ENCODE data around the gene TMEM164.

The TMEM164 gene

DNA sequence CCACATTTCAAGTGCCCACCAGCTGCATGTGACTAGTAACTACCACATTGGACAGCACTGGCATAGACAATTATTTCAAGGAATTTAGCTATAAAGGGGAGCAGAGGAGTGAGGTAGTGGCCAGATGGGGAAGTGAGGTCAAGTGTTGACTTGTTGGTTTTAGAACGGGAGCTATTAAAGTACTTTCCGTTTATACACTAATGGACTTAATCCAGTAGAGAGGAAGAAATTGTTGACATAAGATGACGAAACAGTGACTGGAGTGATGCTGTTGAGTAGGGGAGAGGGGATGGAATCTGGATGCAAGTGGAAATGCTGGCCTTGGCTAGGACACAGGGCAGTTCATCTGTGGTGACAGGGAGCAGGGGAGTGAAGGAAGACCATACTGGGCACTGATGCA is 160.6 kb downstream of the TMEM164 start:
- no peak for DNase-seq

DNA sequence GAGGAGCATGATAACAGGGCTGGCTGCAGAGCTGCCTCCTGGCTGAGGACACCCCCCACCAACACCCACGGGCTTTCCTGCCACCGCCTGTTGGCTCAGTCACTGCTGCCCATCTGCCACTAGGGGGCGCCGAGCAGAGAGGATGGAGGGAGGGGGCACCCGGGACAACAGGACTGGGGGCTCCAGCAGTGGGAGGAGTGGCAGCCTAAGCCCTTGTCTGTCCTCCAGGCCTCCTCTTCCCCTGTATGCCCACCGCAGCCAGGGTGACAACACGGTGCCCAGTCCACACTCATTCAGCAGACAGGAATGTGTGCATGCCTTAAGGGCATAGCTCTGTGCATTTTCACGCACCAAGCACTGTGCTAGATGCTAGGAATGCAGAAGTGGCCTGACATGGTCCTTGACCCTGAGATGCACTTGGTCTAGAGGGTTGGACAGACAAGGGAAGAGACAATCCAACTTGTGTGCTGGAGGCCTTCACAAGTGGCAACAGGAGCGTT is 165.1 kb downstream of the TMEM164 start:
- DNase-seq: no peak

DNA sequence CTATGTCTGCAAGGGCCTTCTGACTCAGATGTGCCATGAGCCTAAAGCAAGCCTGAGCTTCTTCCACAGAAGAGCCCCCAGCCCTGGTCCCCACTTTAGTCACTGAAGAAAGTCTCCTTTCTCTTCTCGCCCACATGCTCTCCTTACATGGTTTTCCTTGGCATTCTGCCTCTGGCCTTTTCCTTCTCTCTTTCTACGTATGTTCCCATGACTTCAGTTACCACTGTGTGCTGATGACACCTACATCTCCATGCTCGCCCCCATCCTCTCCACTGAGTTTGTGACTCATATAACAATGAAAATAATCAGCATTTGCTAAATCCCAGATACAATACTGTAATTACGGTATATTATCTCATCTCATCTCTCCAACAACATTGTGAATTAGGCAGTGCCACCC is 165.7 kb downstream of the TMEM164 start:
- DNase-seq: no peak

DNA sequence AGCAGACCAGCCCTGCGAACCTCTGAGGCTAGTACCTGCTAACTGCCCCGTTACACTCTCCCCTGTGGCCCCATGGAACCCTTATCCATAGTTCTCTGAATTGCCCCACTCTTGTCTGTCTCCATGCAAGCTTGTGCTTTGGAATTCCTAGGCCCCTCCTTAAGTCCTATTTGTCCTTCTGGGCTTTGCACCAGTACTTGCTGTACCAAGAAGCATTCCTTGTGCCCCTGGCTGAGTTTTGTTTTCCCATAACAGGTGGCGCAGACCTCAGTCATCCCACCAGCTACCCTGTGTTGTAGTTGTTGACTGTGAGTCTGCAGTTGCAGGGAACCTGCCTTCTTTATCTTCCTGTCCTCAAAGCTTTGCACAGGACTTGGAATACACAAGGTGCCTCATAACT is 167.1 kb downstream of the TMEM164 start:
- no peak for DNase-seq

DNA sequence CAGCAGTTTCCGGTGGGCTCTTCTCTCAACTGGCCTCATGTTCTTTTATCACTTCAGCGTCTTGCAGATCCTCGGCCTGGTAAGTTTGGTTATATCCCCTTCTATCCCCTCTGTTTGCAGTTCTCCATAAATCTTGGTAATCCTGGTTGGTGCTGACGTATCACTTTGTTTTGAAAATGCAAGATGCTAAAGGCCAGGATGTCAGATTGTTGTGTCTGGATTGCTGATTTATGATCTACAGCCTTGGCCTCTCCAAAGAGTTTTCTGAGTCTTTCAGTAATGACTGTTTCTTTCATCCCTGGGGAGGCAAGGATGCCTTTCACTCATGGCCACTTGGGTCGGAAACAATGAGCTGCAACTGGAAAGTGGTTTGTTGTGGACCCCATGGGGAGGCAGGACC is 168.5 kb downstream of the TMEM164 start:
- no peak for DNase-seq

DNA sequence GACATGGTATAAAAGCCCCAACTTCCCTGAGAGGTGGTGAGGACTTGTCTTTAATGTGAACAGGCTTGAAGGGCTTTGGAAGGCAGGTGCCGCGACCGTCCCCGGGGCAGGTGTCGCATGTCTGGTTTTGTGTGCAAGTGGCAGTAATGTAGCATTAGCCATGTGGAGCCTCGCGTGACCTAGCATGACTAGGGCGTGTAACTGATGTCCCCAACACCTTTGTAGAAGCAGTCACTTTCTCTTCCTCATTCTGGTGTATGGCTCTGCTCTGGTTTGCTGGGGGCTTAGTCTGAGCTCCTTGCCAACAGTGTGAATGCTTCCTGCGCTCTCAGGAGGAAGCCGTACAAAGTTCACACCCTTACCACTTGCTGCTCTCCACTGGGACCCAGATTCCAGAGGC is 169.3 kb downstream of the TMEM164 start:
- no peak for DNase-seq

DNA sequence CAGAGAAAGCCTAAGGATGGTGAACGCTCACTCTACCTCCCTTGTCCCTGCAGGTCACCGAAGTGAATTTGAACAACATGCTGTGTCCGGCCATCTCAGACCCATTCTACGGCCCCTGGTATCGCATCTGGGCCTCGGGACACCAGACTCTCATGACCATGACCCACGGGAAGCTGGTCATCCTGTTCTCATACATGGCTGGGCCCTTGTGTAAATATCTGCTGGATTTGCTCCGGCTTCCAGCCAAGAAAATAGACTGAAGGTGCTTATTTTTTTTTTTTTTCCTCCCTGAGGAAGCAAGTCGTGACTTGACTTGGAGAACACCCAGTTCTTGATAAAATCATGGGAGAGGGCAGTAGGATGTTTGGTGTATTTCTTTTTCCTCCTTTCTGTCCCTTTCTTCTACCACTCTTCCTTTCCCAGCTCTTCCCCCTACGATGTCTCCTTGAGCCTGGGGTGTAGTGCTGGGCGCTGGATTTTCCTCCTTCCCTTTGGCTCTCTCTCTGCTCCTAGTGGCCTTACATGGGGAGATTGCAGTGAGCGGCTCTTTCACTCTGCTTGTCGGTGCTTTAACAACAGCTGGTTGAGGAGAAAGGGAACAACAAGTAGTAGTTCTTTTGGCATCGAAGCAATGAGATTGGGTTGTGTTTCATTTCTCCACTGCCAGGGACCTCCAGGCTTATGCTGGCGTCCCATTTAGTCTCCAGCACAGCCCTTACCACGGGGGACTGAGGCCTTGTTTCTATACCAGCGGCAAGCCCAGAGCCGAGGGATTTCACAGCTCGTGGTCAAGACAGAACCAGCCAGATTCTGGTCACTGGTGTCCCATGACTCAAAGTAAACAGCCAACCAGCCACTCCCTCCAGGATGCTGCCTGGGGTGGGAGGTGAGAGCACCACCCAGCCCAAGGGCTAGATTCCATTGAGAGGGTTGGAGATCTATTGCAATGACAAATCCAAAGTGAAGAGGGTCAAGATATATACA is 170.6 kb downstream of the TMEM164 start:
- DNase-seq: no peak

DNA sequence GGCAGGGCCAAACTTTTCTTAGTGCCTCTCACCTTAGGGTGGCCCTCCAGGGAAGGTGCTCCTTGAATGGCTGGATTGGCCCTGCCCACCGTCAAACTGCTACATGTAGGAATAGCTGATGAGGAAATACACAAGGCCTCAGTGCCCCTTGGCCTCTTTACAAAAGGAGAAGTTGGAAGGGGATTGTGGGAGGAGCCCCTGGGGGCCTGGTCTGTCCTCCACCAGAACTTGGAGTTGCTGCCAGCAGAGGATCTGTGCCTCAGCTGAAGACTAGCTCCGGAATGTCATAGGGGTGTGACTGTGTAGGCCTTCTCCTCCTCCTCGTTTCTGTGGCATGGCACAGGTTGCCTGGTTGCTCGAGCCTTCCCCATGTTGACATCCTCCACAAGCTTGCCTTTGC is 172.2 kb downstream of the TMEM164 start:
- no peak for DNase-seq

DNA sequence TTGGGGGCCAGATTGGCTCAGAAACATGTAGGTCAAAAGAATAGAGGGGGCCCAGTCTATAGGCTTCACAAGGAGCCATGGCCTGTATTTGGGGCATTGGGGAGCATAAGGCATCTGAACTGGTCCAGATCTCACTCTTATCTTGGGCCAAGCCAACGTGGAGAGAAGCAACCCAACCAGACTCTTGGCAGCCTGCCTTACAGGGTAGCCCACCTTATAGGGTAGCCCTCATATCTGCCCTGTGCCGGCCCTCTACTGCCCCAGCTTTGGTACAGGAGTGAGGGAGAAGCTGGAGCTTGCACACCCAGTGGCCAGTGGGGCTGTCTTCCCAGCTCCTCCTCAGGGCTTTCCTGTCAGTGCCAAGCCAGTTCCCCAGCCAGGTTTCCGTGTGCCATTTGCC is 172.8 kb downstream of the TMEM164 start:
- DNase-seq: no peak

DNA sequence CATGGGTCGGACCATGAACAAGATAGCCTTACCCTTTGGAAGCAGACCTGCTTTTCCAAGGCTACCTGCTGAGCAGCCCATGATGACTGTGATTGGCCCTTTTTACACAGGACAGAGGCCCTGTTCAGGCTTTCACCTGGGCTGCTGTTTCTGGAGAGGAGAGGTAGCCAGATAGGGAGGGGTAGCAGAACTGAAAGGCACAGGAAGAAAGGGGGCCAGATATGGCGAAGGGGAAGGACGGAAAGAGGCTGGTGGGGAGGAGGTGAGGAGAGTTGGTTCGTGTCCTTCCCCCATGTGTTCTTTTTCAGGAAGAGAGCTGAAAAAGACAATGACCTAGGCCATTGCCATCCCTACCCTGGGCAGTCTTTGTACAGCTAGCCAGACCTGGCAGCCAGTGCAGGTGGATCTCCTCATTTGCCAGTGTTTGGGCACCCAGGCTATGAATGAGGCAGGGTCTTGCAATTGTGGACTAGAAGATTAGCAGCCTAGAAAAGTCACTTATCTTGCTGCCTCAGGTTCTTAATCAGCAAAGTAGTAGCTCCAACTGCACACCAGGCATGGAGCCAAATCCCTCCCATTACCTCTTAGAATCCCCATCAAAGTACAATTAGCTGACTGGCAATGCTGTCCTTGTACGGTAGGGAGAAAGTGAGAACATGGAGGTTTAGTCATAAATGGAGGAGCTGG is 175.4 kb downstream of the TMEM164 start:
- no peak for DNase-seq

DNA sequence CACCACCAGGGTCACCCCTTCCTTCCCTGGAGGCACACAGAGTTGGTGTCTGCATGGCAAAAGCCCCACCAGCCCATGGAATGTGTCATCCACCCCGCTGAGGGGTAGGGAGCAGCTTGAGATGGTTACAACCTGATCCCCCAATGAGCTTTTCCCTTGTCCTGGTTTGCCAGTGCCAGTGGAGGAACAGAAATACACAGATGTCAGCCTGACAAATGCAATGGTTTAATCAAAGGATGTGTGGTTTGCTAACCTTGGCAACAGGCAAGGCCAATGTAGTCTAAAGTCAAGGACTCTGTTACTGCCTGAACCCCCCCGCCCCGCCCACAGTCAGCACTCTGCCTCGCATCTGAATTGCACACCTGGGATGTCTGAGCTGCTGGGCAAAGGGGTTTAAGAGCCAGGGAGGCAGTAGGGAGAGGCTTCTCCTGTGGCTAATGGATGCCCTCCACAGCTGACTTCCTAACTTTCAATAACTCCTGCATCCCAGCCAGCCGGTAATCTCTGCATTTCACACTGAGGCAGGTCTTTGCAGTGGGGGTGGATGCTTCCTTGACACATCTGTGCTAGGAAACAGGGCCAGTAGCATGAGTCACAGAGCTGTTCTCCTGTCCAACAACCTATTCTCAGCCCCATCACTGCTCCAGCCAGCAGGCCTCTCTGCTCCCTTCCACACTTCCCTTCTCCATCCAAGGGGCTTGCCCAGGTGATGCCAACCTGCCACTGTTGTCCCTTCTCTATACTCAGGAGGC is 177.4 kb downstream of the TMEM164 start:
- DNase-seq: no peak

DNA sequence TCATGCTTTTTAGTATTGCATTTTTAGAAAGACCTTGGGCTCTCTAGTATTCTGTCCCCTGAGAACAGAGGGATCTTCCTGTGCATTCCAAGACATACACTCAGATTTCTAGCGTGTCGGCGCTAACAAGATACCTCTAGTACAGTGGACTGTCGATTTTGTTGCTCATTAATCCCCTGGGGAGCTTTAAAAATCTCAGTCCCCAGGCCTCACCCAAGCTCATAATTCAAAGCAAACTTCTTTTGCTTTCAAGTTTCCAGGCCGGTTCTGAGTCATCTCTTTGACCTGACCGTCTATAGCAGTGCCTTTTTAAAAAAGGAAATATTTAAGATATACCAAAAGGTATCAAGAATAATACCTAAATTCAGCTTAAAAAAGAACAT is 178.0 kb downstream of the TMEM164 start:
- no peak for DNase-seq

DNA sequence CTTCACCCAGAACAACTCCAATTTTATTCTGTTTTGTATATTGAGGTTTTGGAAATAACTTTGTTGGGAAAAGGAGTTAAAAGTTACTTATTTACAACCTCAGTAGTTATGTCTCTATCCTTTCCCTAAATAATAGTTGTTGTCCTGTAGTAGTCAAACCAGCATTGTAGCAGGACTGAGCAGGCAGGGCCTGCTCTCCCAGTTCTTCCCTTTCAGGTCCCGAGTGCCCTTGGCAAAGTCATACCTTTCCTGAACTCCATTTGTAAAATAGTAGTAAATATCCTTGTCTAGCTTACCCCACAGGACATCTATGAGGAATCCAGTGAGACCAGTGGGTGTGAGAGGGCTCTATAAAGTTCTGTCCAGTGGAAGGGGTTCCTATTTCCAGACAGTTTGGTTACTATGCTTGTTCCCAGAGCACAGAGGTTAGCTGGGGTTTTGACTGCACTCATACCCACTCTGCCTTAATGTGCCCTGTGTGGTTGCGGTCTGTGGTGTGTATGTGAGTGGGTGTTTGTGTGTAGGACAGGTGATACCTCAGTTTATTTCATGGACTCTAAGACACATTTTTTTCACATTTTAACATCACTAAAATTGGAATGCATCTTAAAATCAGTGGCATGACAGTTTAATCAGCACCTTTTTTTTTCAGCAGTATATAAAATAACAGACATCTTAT is 178.7 kb downstream of the TMEM164 start:
- no peak for DNase-seq

DNA sequence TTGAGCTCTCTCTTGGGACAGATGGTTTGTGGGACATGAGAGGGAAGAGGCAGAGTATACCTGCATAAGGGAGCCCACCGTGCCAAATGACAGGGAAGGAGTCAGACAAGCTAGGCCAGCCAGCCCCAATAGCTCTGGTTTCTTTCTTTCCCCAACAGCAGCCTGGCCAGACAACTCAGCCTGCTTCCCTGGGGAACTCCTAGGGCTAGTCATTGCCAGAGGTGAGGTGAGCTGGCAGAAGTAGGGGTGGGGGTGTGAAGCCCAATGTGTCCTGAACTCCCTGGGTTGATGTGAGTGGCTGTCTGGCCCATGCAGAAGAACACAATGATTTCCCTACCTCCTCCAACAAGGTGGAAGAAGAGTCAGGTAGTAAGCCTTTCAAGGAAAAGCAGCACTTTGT is 179.4 kb downstream of the TMEM164 start:
- DNase-seq: no peak

DNA sequence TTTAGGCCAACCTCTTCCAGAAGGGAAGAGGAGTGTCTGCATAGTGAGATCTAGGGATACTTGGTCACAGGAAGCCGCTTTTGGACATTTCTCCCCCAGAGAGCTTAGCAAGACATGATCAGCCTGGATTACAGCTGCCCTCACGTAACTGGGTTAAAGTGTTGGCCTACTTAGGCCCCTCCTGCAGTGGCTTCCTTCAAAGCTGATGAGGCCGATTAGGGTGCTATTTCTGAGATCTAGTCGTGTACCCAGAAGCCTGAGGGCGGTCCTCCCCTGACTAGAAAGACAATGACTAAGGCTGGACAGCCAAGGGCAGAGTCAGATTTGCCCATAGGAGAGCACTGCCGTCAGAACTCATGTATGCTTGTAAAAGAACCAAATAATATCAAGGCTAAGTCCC is 180.0 kb downstream of the TMEM164 start:
- no peak for DNase-seq

DNA sequence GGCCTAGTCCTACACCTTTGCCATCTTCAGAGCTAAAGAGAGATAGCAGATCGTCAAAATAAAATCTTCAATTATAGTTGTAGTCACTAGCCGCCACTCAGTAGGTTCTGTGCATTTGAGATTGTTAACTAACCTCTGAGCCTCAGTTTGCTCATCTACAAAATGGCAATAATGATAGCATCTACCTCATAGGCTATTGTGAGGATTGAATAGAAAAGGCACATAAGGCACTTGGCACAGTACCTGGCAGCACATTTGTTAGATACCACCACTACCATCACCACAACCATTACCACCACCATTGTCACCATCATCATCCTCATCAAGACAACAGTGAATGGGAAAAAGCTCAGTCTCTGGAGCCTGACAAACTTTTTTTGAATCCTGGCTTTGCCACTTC is 180.4 kb downstream of the TMEM164 start:
- DNase-seq: no peak

DNA sequence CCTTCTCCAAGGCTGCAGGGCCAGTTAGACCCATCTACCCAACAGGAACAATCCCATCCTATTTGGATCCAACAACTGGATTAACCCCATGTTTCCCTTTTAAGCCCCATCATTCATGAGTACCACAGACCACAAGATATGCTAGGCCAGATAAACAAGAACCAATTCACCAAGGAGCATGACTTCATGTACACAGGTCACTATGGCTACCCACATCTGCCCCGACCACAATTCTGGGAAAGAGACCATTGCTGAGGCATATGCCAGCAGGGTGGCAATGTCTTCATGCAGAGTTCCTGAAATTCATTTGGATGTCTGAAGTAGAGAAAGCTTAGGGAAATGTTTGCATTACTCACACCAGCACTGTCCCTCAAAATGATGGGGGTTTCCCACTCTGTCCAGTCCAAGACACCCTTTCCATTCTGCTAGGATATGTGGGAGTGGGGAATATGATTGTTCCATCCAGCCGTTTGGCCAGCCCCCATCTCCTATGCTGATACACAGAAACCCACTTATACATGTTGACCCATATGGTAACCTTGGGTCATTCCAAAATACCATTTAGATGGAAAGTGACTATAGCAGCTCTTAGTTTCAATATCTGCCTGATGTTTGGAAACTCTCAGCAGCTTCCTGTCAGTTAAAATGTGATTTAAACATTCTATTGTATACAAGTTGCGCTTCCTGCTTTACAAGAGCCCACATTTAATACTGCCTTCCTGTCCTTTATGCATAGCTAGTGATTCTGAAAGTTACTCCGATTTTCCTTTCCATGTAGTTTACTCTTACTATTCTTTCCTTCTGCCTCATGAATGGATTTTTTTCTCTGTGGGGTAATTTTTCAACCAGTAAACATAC is 186.0 kb downstream of the TMEM164 start:
- DNase-seq: no peak

DNA sequence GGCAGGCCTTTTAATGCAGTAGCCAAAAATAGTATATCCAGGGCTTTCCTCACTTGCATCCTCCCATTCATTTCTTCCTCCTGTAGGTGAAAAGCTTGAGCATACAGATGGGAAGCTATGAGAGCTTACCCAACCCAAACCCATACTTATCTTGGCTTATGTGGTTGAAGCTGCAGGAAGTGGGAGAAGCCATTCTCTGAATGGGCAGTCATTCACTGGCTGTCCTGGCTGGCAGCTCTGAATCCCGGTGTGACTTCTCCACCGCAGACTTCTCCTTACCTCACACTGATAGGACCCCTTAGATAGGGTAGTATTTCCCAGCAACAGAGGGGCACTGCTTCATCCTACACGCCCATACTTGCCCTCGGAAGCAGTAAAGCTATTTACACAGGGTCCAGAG is 189.6 kb downstream of the TMEM164 start:
- DNase-seq: no peak

DNA sequence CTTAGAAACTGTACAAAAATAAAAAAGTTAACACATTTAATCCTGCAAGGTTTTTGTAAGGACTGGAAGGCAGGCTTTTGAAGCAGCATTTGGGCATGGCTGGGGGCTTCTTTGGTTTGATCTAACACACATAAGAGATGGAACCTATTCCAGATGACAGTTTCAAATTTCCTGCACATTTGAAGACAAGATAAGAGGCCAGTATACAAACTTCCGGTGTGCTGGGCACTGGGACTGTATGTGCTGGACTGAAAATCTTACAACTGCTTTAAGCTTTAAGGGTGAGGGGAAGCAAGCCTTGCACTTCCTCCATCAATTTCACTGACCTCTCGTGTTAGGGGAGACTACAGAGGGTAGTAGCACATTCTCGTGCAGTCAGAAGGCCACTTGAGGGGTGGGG is 192.1 kb downstream of the TMEM164 start:
- DNase-seq: no peak

DNA sequence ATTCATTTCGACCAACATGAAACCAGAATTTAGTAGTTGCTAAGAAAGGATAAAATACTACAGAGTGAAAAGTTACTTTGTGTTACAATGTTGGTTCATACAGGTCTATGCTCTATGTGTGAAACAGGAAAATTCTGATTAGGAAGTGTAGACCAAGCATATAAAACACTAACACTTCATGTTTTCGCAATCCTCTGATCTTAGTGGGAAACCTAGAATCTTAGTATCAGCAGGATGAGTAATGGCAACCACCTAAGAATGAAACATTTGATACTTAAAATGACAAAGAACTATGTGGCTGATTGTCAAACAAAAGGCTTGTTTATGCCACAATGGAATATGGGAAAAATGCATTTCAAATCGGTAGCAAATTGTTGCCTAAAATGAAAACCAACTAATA is 198.9 kb downstream of the TMEM164 start:
- DNase-seq: no peak

DNA sequence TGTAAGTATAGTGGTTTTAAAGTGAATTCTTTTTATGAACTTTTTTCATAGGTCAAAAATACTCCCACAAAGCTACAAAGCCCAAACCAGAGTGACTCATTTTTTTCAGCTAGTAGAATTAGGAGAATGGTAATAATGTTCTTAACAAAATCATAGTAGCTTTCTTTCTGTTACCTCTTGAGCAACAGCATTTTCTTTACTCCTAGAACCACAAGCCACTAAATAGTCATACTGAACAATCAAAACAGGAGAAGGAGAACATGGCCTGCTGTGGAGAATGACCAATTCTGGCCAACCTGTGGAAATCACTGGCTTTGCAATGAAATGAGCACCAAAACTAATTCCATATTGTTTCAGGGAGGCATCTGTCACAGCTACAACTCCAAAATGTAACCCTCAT is 202.1 kb downstream of the TMEM164 start:
- no peak for DNase-seq
